ENCODE data around the gene MRGPRF. TPM values are rescaled to one million over a fixed set of nuclear protein-coding genes. Genes with fewer than 3 reads are reported as not detected.

Gene MRGPRF
- polyA plus RNA-seq, 2 of the 4 experiments (the other 2 are of a cell fraction): 0.04 TPM; not detected in 1

DNA sequence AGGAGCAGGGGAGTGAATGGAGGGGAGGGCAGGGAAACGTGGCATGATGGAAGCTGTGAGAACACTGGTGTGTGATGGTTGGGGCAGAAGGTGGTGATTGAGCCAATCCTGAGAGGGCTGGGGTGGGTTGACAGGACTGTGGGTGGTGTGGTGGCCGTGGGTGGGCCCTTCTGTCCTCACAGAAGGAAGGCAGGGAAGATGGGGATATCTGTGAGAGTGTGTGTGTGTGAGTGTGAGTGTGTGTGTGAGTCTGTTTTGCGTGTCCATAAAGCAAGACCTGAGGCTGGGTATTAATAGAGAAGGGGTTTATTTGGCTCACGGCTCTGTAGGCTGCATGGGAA lies 48.6 kb upstream of the MRGPRF start:
- DNase-seq (ENCODE audit: low read depth in 1 of 2, low spot score in 1 of 2) (no peak), FAIRE-seq (no peak), ATAC-seq (no peak)
- 80% methylated on average over 4 of the region's 4 CpGs for WGBS (ENCODE audit: missing lambda C conversion rate)
- H3K4me3 ChIP-seq: no peak overlapping the region
- no peak overlapping the region for H3K4me2 ChIP-seq
- POLR2A ChIA-PET: no interaction called here
- TF ChIP-seq SMC3 (IDR thresholded peaks at IDR 0.05) (no peak), MYC (IDR thresholded peaks at IDR 0.05; ENCODE audit: borderline replicate concordance, low read length) (no peak), HOXB5 (CRISPR knock-in tag; IDR thresholded peaks at IDR 0.05) (no peak), HOXA7 (CRISPR knock-in tag; IDR thresholded peaks at IDR 0.05) (no peak), NPAS2 (CRISPR knock-in tag; IDR thresholded peaks at IDR 0.05; ENCODE audit: borderline replicate concordance) (no peak), HOXB13 (CRISPR knock-in tag; IDR thresholded peaks at IDR 0.05; ENCODE audit: low read depth) (no peak), ATOH8 (CRISPR knock-in tag; IDR thresholded peaks at IDR 0.05; ENCODE audit: low read depth) (no peak), HEYL (CRISPR knock-in tag; IDR thresholded peaks at IDR 0.05) (no peak), FOXS1 (CRISPR knock-in tag; IDR thresholded peaks at IDR 0.05) (no peak), PBX3 (IDR thresholded peaks at IDR 0.05) (no peak), ZC3H11A (IDR thresholded peaks at IDR 0.05) (no peak), TFCP2L1 (CRISPR knock-in tag; IDR thresholded peaks at IDR 0.05) (no peak)
- TF ChIP-seq, protein P1, sequence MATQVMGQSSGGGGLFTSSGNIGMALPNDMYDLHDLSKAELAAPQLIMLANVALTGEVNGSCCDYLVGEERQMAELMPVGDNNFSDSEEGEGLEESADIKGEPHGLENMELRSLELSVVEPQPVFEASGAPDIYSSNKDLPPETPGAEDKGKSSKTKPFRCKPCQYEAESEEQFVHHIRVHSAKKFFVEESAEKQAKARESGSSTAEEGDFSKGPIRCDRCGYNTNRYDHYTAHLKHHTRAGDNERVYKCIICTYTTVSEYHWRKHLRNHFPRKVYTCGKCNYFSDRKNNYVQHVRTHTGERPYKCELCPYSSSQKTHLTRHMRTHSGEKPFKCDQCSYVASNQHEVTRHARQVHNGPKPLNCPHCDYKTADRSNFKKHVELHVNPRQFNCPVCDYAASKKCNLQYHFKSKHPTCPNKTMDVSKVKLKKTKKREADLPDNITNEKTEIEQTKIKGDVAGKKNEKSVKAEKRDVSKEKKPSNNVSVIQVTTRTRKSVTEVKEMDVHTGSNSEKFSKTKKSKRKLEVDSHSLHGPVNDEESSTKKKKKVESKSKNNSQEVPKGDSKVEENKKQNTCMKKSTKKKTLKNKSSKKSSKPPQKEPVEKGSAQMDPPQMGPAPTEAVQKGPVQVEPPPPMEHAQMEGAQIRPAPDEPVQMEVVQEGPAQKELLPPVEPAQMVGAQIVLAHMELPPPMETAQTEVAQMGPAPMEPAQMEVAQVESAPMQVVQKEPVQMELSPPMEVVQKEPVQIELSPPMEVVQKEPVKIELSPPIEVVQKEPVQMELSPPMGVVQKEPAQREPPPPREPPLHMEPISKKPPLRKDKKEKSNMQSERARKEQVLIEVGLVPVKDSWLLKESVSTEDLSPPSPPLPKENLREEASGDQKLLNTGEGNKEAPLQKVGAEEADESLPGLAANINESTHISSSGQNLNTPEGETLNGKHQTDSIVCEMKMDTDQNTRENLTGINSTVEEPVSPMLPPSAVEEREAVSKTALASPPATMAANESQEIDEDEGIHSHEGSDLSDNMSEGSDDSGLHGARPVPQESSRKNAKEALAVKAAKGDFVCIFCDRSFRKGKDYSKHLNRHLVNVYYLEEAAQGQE (IDR thresholded peaks at IDR 0.05): no peak
- CTCF ChIA-PET: no interaction called here
- H3K9me3 ChIP-seq: no peaks in the 10 kb centered on the region
- H3K4me1 ChIP-seq: no peaks in the 10 kb centered on the region
- H3K27ac ChIP-seq: no peak overlapping the region

- H3K4me1 ChIP-seq: no peaks in the 10 kb centered on the region
- H3K4me3 ChIP-seq: no peak overlapping the region
- no peak overlapping the region for H3K4me2 ChIP-seq
- no peak for FAIRE-seq
- WGBS (ENCODE audit: missing lambda C conversion rate): 92% methylated on average over 25 of the region's 25 CpGs
- ChIA-PET POLR2A (no interaction called here), CTCF (interaction anchor here (0.7 kb wide), 1 partner anchor 16 kb away, joined by 4 read pairs; no protein-coding TSS in a partner anchor)
- H3K9me3 ChIP-seq: no peaks in the 10 kb centered on the region
- no peak for TF ChIP-seq HOXB5 (CRISPR knock-in tag; IDR thresholded peaks at IDR 0.05)
- TF ChIP-seq ELK1 (IDR thresholded peaks at IDR 0.05; ENCODE audit: low read depth, low read length): no peak
- TF ChIP-seq RAD21 (conservative IDR thresholded peaks at IDR 0.05 in 1 of 2, IDR thresholded peaks at IDR 0.05 in 1 of 2): no peak
- no peak for TF ChIP-seq HDAC2 (IDR thresholded peaks at IDR 0.05)
- TF ChIP-seq CEBPB (IDR thresholded peaks at IDR 0.05): no peak
- DNase-seq (ENCODE audit: low read depth in 1 of 2, low spot score in 1 of 2): no peak
- ATAC-seq: no peak
- H3K27ac ChIP-seq: no peak overlapping the region
These were observed 48.0 kb upstream of the MRGPRF start for GRCh38 chr11:69060806-69061712.
